HepG2 (cell line): ENCODE results near the gene ATG4B. TPM values are rescaled to one million over a fixed set of nuclear protein-coding genes. Genes with fewer than 3 reads are reported as not detected.

Experiments
- FOXA3 ChIP-seq: IDR thresholded peaks from 2 replicates; pipeline ENCODE4 v1.6.1; 2016; ENCODE audit warnings: missing genetic modification reagents, missing compliant biosample characterization
- HMG20B ChIP-seq: conservative IDR thresholded peaks from 2 replicates; pipeline ENCODE4 v1.6.1; 2016; ENCODE audit warnings: missing genetic modification reagents, missing compliant biosample characterization
- HNF4A ChIP-seq: sonication (generic); formaldehyde crosslinking; IDR thresholded peaks from 2 replicates; pipeline ENCODE4 v1.4.0; 2020; ENCODE audit warnings: missing genetic modification reagents
- JUND ChIP-seq: sonication (generic); formaldehyde crosslinking; IDR thresholded peaks from 2 replicates; pipeline ENCODE4 v1.8.0; 2022; ENCODE audit warnings: mild to moderate bottlenecking, missing genetic modification reagents
- SRF ChIP-seq: IDR thresholded peaks from 2 replicates; pipeline ENCODE4 v1.6.1; 2011; ENCODE audit warnings: mild to moderate bottlenecking, low read depth, low read length, moderate library complexity
- TBL1XR1 ChIP-seq: fragments of 150-350 bp; IDR thresholded peaks from 2 replicates; pipeline ENCODE4 v1.6.1; 2014; ENCODE audit warnings: borderline replicate concordance, low read length; ENCODE audit not compliant: partially characterized antibody
- TEAD2 ChIP-seq: sonication (generic); formaldehyde crosslinking; IDR thresholded peaks from 2 replicates; pipeline ENCODE4 v1.9.0; 2021; ENCODE audit warnings: missing genetic modification reagents
- ZNF224 ChIP-seq: sonication (generic); formaldehyde crosslinking; IDR thresholded peaks from 2 replicates; pipeline ENCODE4 v1.5.0; 2020; ENCODE audit warnings: mild to moderate bottlenecking, missing genetic modification reagents
- ZNF24 ChIP-seq: fragments of 450-650 bp; IDR thresholded peaks from 2 replicates; pipeline ENCODE4 v1.6.1; 2017; ENCODE audit warnings: antibody characterized with exemption, mild to moderate bottlenecking
- ZNF335 ChIP-seq: sonication (generic); formaldehyde crosslinking; IDR thresholded peaks from 2 replicates; pipeline ENCODE4 v1.4.0; 2020; ENCODE audit warnings: missing genetic modification reagents
- polyA plus RNA-seq, 8 experiments: library from polyadenylated mRNA; depleted of rRNA in 3 of 8; stranded (reverse) in 7 of 8; unstranded in 1 of 8; fragments of >200 nt; fragmentation: Illumina TruSeq in 4 of 8; extraction: Trizol in 4 of 8; gene quantifications; 2 replicates each; pipeline versions ENCODE4 v1.2.1 to v1.2.3, GENCODE V29; 2011 to 2016; ENCODE audit warnings: low read depth in 4 of 8, missing spikeins in 1 of 8, mixed read lengths in 1 of 8; ENCODE audit not compliant: insufficient read depth in 1 of 8
- total RNA-seq, 5 experiments: library from RNA; depleted of rRNA; stranded (reverse); fragments of >200 nt; fragmentation: Illumina TruSeq; extraction: Trizol; gene quantifications; 2 replicates each; pipeline ENCODE4 v1.2.3, GENCODE V29; 2016; ENCODE audit warnings: low read depth in 1 of 5
- TF ChIP-seq, protein P1 (sequence below): sonication (generic); formaldehyde crosslinking; IDR thresholded peaks from 2 replicates; pipeline ENCODE4 v1.5.1; 2020; ENCODE audit warnings: mild to moderate bottlenecking, missing genetic modification reagents, moderate library complexity
- TF ChIP-seq, protein P2 (sequence below): sonication (generic); formaldehyde crosslinking; IDR thresholded peaks from 2 replicates; pipeline ENCODE4 v1.8.0; 2022; ENCODE audit warnings: mild to moderate bottlenecking, missing genetic modification reagents, moderate library complexity
- TF ChIP-seq, protein P3 (sequence below): sonication (generic); formaldehyde crosslinking; IDR thresholded peaks from 2 replicates; pipeline ENCODE4 v1.4.0; 2020; ENCODE audit warnings: missing genetic modification reagents
- TF ChIP-seq, protein P4 (sequence below): sonication (generic); formaldehyde crosslinking; IDR thresholded peaks from 2 replicates; pipeline ENCODE4 v1.5.0; 2020; ENCODE audit warnings: mild to moderate bottlenecking, low read depth, missing genetic modification reagents, borderline replicate concordance
- TF ChIP-seq, protein P5 (sequence below): sonication (generic); formaldehyde crosslinking; IDR thresholded peaks from 2 replicates; pipeline ENCODE4 v1.4.0; 2020; ENCODE audit warnings: mild to moderate bottlenecking, missing genetic modification reagents

Gene ATG4B
- total and polyA plus RNA-seq, 2 of the 13 experiments (the other 11 are each of a cell fraction or from before 2014, with no cell fraction given), result 95.5 to 239 TPM

DNA sequence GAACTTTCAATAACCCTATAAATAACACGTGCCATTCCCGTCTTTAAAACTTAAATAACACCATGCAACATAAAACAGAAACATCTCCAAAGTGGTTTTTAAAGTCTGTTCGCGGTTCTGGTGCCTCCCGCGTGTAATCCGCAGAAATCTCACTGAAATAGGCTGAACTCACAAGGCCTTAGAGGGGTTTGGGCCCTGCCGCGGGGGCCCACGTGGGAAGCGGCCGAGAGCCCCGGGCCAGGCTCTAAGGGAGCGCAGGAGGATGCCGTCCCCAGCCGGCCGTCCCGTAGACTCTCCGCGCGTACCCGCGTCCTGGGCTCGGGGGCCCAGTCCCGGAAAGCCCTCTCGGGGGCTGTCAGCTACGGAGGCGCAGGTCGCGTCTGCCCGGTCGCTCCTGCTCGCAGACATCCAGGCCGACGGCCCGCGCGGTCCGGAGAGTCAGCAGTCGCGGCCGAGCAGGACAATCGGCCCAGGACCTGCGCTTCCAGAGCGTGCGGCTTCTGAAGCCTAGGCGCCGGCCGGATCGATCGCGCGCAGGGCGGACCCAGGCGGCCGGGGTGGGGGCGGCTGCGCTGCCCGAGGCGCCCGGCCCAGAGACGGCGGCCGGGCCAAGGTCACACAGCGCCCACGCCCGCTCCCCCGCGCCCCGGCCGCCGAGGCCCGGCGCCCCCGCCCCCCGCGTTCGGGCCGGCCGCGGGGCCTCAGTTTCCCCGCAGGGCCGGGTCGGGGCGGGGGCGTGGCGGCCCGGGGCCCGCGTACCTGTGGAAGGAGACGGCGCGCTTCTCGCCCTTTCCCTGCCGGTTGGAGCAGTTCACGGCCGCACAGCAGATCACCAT is 1.1 kb upstream of the ATG4B start (continued):
- TF ChIP-seq, protein P1, sequence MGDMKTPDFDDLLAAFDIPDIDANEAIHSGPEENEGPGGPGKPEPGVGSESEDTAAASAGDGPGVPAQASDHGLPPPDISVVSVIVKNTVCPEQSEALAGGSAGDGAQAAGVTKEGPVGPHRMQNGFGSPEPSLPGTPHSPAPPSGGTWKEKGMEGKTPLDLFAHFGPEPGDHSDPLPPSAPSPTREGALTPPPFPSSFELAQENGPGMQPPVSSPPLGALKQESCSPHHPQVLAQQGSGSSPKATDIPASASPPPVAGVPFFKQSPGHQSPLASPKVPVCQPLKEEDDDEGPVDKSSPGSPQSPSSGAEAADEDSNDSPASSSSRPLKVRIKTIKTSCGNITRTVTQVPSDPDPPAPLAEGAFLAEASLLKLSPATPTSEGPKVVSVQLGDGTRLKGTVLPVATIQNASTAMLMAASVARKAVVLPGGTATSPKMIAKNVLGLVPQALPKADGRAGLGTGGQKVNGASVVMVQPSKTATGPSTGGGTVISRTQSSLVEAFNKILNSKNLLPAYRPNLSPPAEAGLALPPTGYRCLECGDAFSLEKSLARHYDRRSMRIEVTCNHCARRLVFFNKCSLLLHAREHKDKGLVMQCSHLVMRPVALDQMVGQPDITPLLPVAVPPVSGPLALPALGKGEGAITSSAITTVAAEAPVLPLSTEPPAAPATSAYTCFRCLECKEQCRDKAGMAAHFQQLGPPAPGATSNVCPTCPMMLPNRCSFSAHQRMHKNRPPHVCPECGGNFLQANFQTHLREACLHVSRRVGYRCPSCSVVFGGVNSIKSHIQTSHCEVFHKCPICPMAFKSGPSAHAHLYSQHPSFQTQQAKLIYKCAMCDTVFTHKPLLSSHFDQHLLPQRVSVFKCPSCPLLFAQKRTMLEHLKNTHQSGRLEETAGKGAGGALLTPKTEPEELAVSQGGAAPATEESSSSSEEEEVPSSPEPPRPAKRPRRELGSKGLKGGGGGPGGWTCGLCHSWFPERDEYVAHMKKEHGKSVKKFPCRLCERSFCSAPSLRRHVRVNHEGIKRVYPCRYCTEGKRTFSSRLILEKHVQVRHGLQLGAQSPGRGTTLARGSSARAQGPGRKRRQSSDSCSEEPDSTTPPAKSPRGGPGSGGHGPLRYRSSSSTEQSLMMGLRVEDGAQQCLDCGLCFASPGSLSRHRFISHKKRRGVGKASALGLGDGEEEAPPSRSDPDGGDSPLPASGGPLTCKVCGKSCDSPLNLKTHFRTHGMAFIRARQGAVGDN, result peak; percentile 72
- TF ChIP-seq HMG20B (CRISPR knock-in tag) (0 out of 2 replicates have a peak, but pooled peaks have one; percentile 63), JUND (no peak), HNF4A (CRISPR knock-in tag) (no peak; the same call in 1 of the 2 replicates), FOXA3 (0 out of 2 replicates have a peak, but pooled peaks have one; percentile 27), TEAD2 (CRISPR knock-in tag) (no peak), ZNF24 (no peak), ZNF224 (CRISPR knock-in tag) (no peak), ZNF335 (0 out of 2 replicates have a peak, but pooled peaks have one; percentile 30), TBL1XR1 (no peak), SRF (no peak)
- TF ChIP-seq, protein P2, sequence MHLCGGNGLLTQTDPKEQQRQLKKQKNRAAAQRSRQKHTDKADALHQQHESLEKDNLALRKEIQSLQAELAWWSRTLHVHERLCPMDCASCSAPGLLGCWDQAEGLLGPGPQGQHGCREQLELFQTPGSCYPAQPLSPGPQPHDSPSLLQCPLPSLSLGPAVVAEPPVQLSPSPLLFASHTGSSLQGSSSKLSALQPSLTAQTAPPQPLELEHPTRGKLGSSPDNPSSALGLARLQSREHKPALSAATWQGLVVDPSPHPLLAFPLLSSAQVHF (CRISPR knock-in tag), result no peak
- TF ChIP-seq, protein P3, sequence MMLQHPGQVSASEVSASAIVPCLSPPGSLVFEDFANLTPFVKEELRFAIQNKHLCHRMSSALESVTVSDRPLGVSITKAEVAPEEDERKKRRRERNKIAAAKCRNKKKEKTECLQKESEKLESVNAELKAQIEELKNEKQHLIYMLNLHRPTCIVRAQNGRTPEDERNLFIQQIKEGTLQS, result 0 out of 2 replicates have a peak, but pooled peaks have one; percentile 15
- TF ChIP-seq, protein P4, sequence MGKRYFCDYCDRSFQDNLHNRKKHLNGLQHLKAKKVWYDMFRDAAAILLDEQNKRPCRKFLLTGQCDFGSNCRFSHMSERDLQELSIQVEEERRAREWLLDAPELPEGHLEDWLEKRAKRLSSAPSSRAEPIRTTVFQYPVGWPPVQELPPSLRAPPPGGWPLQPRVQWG (CRISPR knock-in tag), result no peak
- TF ChIP-seq, protein P5, sequence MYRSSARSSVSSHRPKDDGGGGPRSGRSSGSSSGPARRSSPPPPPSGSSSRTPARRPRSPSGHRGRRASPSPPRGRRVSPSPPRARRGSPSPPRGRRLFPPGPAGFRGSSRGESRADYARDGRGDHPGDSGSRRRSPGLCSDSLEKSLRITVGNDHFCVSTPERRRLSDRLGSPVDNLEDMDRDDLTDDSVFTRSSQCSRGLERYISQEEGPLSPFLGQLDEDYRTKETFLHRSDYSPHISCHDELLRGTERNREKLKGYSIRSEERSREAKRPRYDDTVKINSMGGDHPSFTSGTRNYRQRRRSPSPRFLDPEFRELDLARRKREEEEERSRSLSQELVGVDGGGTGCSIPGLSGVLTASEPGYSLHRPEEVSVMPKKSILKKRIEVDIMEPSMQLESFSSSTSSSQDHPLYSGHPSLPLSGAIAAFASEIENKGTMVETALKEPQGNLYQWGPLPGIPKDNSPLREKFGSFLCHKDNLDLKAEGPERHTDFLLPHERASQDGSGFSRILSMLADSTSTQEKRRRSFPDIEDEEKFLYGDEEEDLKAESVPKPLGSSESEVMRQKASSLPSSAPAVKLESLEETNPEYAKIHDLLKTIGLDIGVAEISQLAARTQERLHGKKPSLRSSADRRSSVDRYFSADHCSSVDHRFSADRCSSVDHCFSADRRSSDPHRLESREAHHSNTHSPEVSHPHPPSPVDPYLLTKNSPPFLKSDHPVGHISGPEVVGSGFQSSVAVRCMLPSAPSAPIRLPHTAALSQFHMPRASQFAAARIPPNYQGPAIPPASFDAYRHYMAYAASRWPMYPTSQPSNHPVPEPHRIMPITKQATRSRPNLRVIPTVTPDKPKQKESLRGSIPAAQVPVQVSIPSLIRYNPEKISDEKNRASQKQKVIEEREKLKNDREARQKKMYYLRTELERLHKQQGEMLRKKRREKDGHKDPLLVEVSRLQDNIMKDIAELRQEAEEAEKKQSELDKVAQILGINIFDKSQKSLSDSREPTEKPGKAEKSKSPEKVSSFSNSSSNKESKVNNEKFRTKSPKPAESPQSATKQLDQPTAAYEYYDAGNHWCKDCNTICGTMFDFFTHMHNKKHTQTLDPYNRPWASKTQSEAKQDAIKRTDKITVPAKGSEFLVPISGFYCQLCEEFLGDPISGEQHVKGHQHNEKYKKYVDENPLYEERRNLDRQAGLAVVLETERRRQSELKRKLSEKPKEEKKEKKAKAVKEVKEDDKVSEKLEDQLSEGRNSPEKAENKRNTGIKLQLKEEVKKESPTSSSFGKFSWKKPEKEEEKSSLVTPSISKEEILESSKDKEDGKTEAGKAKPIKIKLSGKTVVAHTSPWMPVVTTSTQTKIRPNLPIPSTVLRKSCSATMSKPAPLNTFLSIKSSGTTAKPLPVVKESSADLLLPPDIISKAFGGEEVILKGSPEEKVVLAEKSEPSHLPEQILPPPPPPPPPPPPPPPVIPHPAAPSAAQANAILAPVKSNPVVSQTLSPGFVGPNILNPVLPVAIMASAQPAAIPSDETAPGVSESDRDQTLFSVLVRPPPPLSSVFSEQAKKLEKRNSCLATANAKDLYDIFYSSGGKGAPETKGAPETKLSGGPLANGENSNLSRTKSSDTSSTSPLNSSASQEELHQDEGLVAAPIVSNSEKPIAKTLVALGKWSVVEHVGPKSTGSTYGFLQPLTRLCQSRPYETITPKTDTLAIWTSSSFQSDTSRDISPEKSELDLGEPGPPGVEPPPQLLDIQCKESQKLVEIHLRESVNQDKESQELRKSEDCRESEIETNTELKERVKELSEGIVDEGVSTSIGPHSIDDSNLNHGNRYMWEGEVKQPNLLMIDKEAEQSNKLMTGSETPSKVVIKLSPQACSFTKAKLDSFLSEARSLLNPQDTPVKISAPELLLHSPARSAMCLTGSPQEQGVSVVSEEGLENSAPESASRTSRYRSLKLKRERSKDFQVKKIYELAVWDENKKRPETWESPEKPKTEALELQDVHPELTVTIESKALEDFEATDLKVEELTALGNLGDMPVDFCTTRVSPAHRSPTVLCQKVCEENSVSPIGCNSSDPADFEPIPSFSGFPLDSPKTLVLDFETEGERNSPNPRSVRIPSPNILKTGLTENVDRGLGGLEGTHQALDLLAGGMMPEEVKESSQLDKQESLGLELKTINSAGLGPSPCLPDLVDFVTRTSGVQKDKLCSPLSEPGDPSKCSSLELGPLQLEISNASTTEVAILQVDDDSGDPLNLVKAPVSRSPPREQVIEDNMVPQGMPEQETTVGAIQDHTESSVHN (CRISPR knock-in tag), result peak; percentile 62; the same call in 1 of the 2 replicates
